Liver (tissue), 9 donors: Measurements from ENCODE around the gene ARHGAP6. TPM values are rescaled to one million over a fixed set of nuclear protein-coding genes. Genes with fewer than 3 reads are reported as not detected.

ENCODE experiments used
- DNase-seq: peaks from one replicate; pipeline ENCODE4 v3.0.0-alpha.2; 2017; ENCODE audit warnings: low spot score
- H3K27ac ChIP-seq, 2 donors: one replicate each; pipeline ENCODE4 v1.7.0; 2013; ENCODE audit warnings: inconsistent platforms in 2 of 2, low read length in 2 of 2, control low read depth in 1 of 2, low read depth in 1 of 2, mild to moderate bottlenecking in 1 of 2
- H3K27me3 ChIP-seq, 4 donors: one replicate each; pipeline versions ENCODE4 v1.6.1 to v1.7.0; 2013; ENCODE audit warnings: low read length in 3 of 4, inconsistent platforms in 1 of 4, mild to moderate bottlenecking in 1 of 4, moderate library complexity in 1 of 4; ENCODE audit not compliant: control insufficient read depth in 4 of 4, insufficient read depth in 4 of 4
- H3K36me3 ChIP-seq, 4 donors: one replicate each; pipeline versions ENCODE4 v1.6.1 to v1.7.0; 2013; ENCODE audit warnings: low read length in 3 of 4, mild to moderate bottlenecking in 3 of 4, low read depth in 1 of 4, moderate library complexity in 1 of 4; ENCODE audit not compliant: control insufficient read depth in 4 of 4, insufficient read depth in 3 of 4
- H3K4me1 ChIP-seq, 4 donors: one replicate each; pipeline versions ENCODE4 v1.6.1 to v1.7.0; 2013; ENCODE audit warnings: low read length in 3 of 4, mild to moderate bottlenecking in 3 of 4, moderate library complexity in 1 of 4; ENCODE audit not compliant: control insufficient read depth in 4 of 4, insufficient read depth in 4 of 4
- H3K4me3 ChIP-seq, 3 donors: one replicate each; pipeline versions ENCODE4 v1.6.1 to v1.7.0; 2013; ENCODE audit warnings: low read length in 3 of 3, control low read depth in 1 of 3, low read depth in 1 of 3, mild to moderate bottlenecking in 1 of 3
- H3K9ac ChIP-seq, 2 donors: one replicate each; pipeline ENCODE4 v1.7.0; 2013; ENCODE audit warnings: low read length in 2 of 2, mild to moderate bottlenecking in 2 of 2, moderate library complexity in 2 of 2, control low read depth in 1 of 2, low read depth in 1 of 2
- H3K9me3 ChIP-seq, 4 donors: one replicate each; pipeline versions ENCODE4 v1.6.1 to v1.7.0; 2013; ENCODE audit warnings: low read length in 3 of 4; ENCODE audit not compliant: control insufficient read depth in 4 of 4
- ATF3 ChIP-seq: IDR thresholded peaks from 2 replicates; pipeline ENCODE4 v1.6.1; 2016; ENCODE audit warnings: antibody characterized with exemption
- CTCF ChIP-seq: fragments of 150-350 bp; IDR thresholded peaks from 2 replicates; pipeline ENCODE4 v1.5.1; 2017; ENCODE audit warnings: improper control_type of control experiment, low read depth, low read length; ENCODE audit not compliant: missing input control
- EGR1 ChIP-seq, 2 donors: IDR thresholded peaks; 2 replicates each; pipeline ENCODE4 v1.6.1; 2016 to 2018; ENCODE audit warnings: antibody characterized with exemption in 2 of 2, low read depth in 2 of 2
- FOXA1 ChIP-seq: IDR thresholded peaks from 2 replicates; pipeline ENCODE4 v1.6.1; 2016; ENCODE audit warnings: antibody characterized with exemption
- FOXA2 ChIP-seq: IDR thresholded peaks from 2 replicates; pipeline ENCODE4 v1.6.1; 2016; ENCODE audit warnings: antibody characterized with exemption
- GABPA ChIP-seq, 2 donors: IDR thresholded peaks in 1 of 2; conservative IDR thresholded peaks in 1 of 2; 2 replicates each; pipeline ENCODE4 v1.6.1; 2016; ENCODE audit warnings: antibody characterized with exemption in 2 of 2, mild to moderate bottlenecking in 1 of 2, moderate library complexity in 1 of 2
- HNF4A ChIP-seq, 2 donors: conservative IDR thresholded peaks; 2 replicates each; pipeline ENCODE4 v1.6.1; 2016; ENCODE audit warnings: antibody characterized with exemption in 2 of 2, mild to moderate bottlenecking in 2 of 2
- HNF4G ChIP-seq: IDR thresholded peaks from 2 replicates; pipeline ENCODE4 v1.6.1; 2016; ENCODE audit warnings: antibody characterized with exemption
- JUND ChIP-seq, 2 donors: IDR thresholded peaks; 2 replicates each; pipeline ENCODE4 v1.6.1; 2016; ENCODE audit warnings: antibody characterized with exemption in 2 of 2
- MAX ChIP-seq: IDR thresholded peaks from 2 replicates; pipeline ENCODE4 v1.6.1; 2016; ENCODE audit warnings: antibody characterized with exemption
- RAD21 ChIP-seq, 2 donors: IDR thresholded peaks; 2 replicates each; pipeline ENCODE4 v1.6.1; 2016; ENCODE audit warnings: antibody characterized with exemption in 2 of 2, mild to moderate bottlenecking in 2 of 2
- REST ChIP-seq: IDR thresholded peaks from 2 replicates; pipeline ENCODE4 v1.6.1; 2016; ENCODE audit warnings: antibody characterized with exemption, mild to moderate bottlenecking
- RXRA ChIP-seq, 2 donors: IDR thresholded peaks; 2 replicates each; pipeline ENCODE4 v1.6.1; 2017 to 2018; ENCODE audit warnings: antibody characterized with exemption in 2 of 2, mild to moderate bottlenecking in 1 of 2
- SP1 ChIP-seq: IDR thresholded peaks from 2 replicates; pipeline ENCODE4 v1.6.1; 2018; ENCODE audit warnings: antibody characterized with exemption, mild to moderate bottlenecking
- TAF1 ChIP-seq: conservative IDR thresholded peaks from 2 replicates; pipeline ENCODE4 v1.6.1; 2016; ENCODE audit warnings: antibody characterized with exemption, mild to moderate bottlenecking
- YY1 ChIP-seq: IDR thresholded peaks from 2 replicates; pipeline ENCODE4 v1.6.1; 2016; ENCODE audit warnings: antibody characterized with exemption, mild to moderate bottlenecking
- ZBTB33 ChIP-seq: IDR thresholded peaks from 2 replicates; pipeline ENCODE4 v1.6.1; 2016; ENCODE audit warnings: antibody characterized with exemption
- WGBS: extraction: QIAGEN DNeasy Blood & Tissue Kit; methylation state at CpG from one replicate; pipeline ENCODE4 v1.1.7; 2013; 5-methylcytosine and 5-hydroxymethylcytosine counted together
- polyA plus RNA-seq, 2 donors: library from polyadenylated mRNA; stranded (reverse) in 1 of 2; unstranded in 1 of 2; fragments of 200-250 nt in 1 of 2; fragments of >200 nt in 1 of 2; fragmentation: Nextera tagmentation in 1 of 2; extraction: Ambion mirVana in 1 of 2; gene quantifications; one replicate each; pipeline versions ENCODE4 v1.2.1 to v1.2.3, GENCODE V29; 2013 to 2015
- total RNA-seq, 2 donors: library from RNA; depleted of rRNA; stranded (reverse); fragments of >200 nt; gene quantifications; one replicate each; pipeline ENCODE4 v1.2.3, GENCODE V29; 2014
- donor health status: healthy.
- donor health status: healthy.
- donor health status: healthy.
- donor health status: healthy.
- donor health status: healthy.

The ARHGAP6 gene
- total and polyA plus RNA-seq, 4 donors = 0.10 to 2.2 (median 0.65) TPM

- Histone ChIP-seq H3K27me3 (no peaks in the 10 kb centered on the region), H3K36me3 (no peaks in the 10 kb centered on the region), H3K4me3 (no peak overlapping the region), H3K9ac (no peak overlapping the region), H3K9me3 (no peaks in the 10 kb centered on the region), H3K4me1 (peaks cover 0 to 5% (median 0%) of the 10 kb centered on the region in 4 donors), H3K27ac (no peak overlapping the region)
- DNase-seq = no peak
- TF ChIP-seq EGR1 (IDR thresholded peaks at IDR 0.05; ENCODE audit: low read depth in 2 of 2) = no peak
- no peak for TF ChIP-seq FOXA2
- no peak for TF ChIP-seq HNF4A (conservative IDR thresholded peaks at IDR 0.05)
- no peak for TF ChIP-seq GABPA (IDR thresholded peaks at IDR 0.05 in 1 of 2, conservative IDR thresholded peaks at IDR 0.05 in 1 of 2)
- TF ChIP-seq TAF1 = no peak
- TF ChIP-seq ATF3 = no peak
- no peak for TF ChIP-seq YY1
- TF ChIP-seq RXRA (IDR thresholded peaks at IDR 0.05) = no peak
- TF ChIP-seq FOXA1 = no peak
- no peak for TF ChIP-seq ZBTB33
- TF ChIP-seq CTCF = no peak
- TF ChIP-seq JUND (IDR thresholded peaks at IDR 0.05) = no peak
- TF ChIP-seq MAX = no peak
- no peak for TF ChIP-seq REST
- no peak for TF ChIP-seq SP1
- TF ChIP-seq RAD21 (IDR thresholded peaks at IDR 0.05) = no peak
- no peak for TF ChIP-seq HNF4G
- 81% methylated on average over 12 of the region's 12 CpGs for WGBS
Measured at GRCh38 chrX:11704725-11705495, 39.2 kb upstream of the ARHGAP6 start.
